NCI-H2227 (cell line): ENCODE data around the gene AIRE.
"Not testable (repeated sequence)": the region's sequence is repeated elsewhere in the genome, so short reads cannot be mapped to it uniquely, and the experiment has no call there.

Experiments
- DNase-seq: peaks from one replicate; lab custom pipeline; 2025; ENCODE audit not compliant: unreplicated experiment; lab: John Stamatoyannopoulos, UW

The AIRE gene

DNA sequence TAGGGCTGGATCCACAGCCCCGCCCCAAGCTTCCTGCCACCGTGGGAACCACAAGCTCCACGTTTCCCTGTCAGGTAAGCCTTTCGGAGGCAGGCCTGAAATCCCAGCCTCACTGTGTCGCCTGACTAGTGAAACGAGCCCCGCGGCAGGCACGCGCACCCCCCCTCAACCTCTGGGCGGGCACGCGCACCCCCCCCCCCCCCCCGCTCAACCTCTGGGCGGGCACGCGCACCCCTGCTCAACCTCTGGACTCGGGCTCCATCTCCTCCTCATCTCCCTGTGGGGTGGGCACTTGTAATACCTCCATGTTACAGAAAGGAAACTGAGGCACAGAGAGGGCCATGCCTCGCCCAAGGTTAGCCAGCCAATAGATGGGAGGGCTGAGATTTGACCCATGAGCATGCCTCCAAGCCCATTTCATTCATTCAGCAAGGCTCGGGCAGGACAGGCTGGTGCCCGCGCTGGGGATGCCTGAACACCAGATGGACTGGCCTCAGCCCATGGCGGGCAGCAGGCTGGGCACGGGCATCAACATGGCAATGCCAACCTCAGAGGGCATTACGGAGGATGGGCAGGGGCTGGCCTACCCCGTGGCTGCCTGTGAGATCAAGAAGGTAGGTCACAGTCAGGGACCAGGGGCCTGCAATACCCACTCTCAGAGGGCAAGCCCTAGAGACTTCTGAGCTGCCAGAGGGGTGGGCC, 48.8 kb downstream of the AIRE start:
- no peak for DNase-seq

DNA sequence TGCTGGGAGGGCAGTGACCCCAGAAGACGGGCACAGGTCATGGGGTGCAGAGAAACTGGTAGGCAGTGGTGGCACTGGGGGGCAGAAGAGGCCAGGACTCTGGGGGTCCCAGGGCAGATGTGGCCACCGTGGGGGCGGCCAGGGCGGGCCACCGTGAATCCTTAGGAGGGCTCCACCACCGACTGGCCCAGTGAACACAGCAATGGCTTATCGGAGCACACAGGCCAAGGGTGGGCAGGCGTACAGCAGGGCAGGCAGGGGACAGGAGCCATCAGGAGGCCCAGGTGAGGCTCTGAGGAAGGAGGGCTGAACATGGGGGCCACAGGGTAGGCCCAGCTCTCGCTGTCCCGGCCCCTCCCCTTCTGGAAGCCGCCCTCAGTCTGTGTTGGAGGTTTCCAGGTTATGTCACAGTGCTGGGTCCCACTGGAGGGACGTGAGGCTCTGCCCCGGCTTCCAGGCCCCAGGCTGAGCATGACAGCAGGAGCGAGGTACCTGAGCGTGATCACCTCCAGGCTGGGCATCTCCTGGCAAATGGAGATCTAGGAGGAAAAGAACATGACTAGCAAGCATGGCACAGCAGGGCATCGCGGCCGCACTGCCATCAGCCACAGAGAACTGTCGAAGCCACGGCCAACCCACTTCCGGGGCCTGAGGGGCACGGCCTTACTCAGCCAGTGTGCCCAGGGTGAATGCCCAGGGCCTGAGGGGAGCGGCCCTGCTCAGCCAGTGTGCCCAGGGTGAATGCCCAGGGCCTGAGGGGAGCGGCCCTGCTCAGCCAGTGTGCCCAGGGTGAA, 49.8 kb downstream of the AIRE start:
- no peak for DNase-seq

DNA sequence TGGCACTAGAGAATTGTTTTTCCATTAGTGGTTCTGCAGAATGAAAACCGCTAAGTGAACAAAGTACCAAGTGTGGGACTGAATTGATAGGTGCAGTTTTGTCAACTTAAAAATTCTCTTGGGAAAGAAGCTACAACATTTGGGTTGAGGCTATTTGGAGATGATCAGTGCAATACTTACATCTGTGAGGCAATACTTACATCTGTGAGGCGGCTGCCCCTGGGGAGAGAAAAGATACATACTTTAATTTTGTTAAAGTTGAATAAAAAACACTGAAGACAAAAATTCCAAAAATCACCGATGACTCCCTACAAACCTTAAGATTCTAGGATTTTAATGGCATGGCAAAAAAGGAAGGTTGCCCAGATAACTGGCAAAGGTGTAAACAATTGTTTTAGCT, 51.8 kb downstream of the AIRE start:
- DNase-seq, result no peak

DNA sequence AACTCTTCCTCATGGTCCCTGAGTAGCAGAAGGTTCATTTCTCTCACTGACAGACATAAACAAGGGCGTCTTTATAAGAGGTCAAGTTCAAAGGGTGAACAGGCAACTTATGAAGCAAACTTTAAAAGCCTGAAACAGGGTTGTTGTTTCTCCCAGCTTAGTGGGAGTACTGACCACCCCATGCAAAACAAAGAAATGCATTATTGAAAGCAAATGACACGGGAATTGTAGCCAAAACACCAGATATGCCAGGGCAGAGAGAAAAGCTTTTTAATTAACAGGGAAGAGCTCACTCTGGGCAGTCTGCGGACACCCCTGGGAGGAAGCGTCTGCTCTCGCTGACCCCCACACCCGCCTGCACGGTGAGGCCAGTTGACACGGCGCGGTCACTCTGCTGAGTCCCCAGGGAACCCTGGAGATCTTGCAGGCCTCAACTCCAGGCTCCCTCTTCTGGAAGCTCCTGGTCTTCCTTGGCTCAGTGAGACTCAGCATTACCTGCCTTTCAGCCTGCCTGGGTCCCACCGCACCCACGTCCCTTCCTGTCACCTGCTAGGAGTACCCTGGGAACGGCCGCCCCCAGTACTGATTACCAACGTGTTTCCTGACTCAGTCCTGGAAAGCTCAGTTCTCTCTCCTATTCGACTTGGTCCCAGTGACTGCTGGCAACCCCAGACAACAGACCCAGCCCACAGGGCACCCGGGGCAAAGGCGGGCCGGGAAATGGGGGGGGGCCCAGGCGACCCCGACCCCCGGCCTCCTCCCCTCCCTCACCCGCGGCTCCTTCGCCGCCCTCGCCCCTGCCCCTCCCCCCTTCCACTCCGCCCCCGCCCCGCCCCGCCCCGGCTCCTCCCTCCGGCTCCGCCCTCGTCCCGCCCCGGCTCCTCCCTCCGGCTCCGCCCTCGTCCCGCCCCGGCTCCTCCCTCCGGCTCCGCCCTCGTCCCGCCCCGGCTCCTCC, 52.5 kb downstream of the AIRE start:
- peak; percentile 66 for DNase-seq

DNA sequence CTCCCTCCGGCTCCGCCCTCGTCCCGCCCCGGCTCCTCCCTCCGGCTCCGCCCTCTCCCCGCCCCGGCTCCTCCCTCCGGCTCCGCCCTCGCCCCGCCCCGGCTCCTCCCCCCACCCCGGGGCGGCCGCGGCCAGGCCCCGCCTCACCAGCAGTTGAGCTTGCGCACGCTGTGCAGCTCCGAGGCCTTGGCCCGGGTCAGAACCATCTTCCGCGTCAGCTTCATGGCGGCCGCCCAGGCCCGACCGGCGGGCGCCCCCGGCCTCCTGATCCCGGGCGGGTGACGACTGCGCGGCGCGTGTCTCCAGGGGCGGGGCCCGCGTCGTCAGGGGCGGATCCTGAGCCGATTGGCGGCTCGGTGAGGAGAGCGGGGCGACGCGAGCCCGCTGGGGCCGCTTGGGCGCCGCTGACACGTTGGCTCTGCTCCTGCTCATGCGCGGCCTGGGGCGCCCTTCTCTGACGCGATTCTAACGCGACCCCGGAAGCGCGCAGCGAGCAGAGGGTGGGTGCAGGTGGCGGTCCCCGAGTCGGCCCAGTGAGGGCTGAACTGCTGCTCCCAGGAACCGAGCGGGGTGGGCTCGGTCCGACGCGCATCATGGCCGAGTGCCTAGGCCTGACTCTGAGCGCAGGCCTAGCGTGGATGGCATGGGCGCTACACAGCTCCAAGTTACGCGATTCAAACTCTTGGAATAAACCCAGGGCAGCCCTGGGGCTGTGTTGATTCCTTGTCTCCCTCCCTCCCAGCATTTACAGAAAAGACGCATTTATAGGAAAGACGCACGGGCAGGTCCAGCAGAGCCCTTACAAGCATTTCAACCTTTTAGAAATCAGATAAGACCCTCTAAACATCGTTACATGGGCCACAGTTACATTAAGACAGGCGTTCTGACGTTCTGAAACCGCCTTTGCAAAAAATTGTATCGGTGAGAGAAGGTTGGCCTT, 53.6 kb downstream of the AIRE start, which contains the start of gene CFAP410:
CFAP410 (minus strand) TSS at position 420 of the 940 bp plus-strand sequence; CDS start at position 224, 196 bp downstream.
- DNase-seq, result peak; percentile 97

DNA sequence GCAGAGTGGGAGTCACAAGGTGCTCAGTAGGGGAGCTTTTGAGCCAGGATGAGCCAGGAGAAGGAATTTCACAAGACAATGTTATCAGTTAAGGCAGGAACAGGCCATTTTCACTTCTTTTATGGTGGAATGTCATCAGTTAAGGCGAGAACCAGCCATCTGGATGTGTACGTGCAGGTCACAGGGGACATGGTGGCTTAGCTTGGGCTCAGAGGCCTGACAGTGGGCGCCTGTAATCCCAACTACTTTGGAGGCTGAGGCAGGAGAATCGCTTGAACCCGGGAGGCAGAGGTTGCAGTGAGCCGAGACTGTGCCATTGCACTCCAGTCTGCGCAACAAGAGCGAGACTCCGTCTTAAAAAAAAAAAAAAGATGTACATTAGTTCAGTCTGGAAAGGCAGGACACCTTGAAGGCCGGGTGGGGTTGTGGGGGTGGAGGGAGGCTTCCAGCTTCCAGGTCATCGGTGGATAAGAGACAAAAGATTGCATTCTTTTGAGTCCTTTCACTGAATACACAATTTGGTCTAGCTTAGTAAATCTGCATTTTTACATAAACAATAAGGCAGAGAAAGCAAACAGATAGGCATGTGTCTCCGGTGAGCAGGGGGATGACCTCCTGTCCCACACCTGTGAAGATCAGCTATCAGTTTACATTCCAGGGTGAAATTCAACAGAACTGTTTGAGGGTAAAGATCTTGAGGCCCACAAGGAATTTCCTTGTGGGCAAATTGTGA, 56.2 kb downstream of the AIRE start:
- not testable (repeated sequence) for DNase-seq

DNA sequence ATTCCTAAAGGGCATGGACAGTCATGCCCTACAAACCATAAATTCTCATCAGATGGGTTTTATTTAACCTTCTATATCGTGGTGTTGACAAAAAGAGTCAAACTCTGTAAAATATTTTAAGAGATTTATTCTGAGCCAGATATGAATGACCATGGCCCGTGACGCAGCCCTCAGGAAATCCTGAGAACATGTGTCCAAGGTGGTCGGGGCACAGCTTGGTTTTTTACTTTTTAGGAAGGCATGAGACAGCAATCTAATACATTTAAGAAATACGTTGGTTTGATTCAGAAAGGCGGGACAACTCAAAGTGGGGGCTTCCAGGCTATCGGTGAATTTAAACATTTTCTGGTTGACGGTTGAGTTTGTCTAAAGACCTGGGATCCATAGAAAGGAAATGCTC, 57.3 kb downstream of the AIRE start:
- DNase-seq, result not testable (repeated sequence)

DNA sequence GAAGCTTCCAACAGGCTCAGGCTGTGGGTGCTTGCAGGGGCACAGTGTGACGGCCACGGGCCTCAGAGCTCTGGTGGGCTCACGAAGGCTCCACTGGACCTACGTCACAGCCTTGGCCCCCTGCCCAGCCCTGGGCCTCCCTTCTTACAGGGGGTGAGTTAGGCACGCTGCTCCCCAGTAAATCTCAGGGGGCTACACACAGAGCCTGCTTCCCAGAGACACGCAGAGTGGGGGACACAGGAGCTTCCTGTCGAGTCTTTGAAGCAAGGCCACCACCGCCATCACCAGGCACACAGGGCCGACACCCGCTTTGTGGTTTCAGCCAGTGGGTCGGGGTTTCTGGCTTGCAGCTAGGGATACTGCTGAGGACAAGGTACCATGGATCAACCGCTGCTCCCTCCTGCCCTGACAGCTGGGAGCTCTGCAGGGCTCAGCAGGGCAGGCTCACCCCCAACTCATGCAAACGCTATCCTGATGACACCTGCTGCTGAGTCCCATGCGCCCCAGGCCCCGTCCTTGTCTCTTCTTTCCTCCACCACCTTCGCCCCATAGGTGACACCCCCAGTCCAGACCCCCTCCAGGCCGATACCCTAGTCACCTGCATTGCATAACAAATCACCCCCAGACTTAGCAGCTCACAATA, 59.0 kb downstream of the AIRE start:
- DNase-seq, result no peak

DNA sequence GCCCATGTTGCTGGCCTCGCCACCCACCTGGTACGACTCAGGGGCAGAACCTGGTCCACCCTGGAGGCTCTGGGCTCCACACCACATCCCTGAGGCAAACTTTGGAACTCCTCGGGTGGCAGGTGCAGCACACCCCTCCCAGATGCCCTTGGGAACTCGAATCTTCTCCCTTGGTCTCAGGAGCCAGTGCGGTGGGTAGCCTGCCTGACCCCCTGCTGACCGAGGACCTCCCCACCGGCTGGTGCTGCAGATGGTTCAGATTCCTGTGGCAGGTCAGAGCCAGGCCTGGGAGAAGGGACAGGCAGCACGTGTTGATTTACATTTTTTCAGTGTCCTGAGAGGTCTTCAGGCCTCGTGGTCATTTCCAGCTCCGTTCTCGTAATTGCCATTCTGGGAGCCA, 59.8 kb downstream of the AIRE start:
- no peak for DNase-seq

DNA sequence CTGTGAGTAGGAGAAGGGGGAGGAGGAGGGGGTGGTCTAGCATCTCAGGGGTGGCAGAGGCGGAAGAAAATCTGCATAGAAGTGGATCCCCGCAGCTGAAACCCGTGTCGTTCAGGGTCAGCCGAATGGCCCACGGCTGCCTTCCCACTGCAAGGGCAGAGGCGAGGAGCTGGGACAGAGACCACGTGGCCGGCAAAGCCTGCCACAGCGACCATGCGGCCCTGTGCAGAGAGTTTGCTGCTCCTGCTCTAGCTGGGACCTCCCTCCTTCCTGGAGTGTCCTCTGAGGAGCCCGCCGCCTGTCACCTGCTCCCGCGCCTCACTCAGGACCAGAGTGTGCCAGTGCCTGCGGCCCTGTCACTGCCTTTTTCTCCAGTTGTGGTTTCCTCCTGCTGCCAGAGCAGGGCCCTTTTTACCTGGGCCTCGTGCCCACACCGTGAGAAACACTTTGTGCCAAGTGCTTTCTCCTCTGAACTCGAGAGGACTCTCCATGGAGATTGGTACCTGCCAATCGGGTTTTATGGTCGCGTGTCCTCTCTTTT, 62.3 kb downstream of the AIRE start:
- no peak for DNase-seq
